HepG2 (cell line): ENCODE results near the gene RAC3. TPM values are rescaled to one million over a fixed set of nuclear protein-coding genes. Genes with fewer than 3 reads are reported as not detected.

Experiments
- ATAC-seq: fragments of 200-7000 bp; cut with Tn5 transposase; 3 replicates; pipeline ENCODE4 v1.9.1; 2020; ENCODE audit warnings: mild to moderate bottlenecking, moderate library complexity
- BruUV-seq: library from RNA; stranded (reverse); fragments of 400-500 nt; replicated peaks from 2 replicates; lab custom pipeline; 2021; lab: Mats Ljungman, UMichigan
- CTCF ChIA-PET: fragments of 300-600 bp; formaldehyde crosslinking; extraction: SDS; loops from one replicate; lab custom pipeline; 2021; ENCODE audit warnings: low total read pairs, inconsistent platforms, low intra/inter-chr PET ratio; lab: Yijun Ruan, JAX
- POLR2A ChIA-PET: fragments of 350-600 bp; sonication (Branson Sonifier 250); formaldehyde crosslinking; loops from one replicate; lab custom pipeline; 2020; ENCODE audit warnings: antibody characterized with exemption, inconsistent platforms; lab: Yijun Ruan, JAX
- DNase-seq: peaks from one replicate; pipeline ENCODE4 v3.0.0-alpha.2; 2015; ENCODE audit warnings: low spot score
- FAIRE-seq: peaks from 3 replicates; lab custom pipeline; 2011; peaks lifted over from hg19 to GRCh38; lab: Jason Lieb, UNC
- H2AFZ ChIP-seq: one replicate; pipeline ENCODE4 v1.6.1; 2011; ENCODE audit warnings: low read length, inconsistent platforms
- H3K27ac ChIP-seq: fragments of 300-600 bp; 3 replicates; pipeline ENCODE4 v1.8.0; 2011; ENCODE audit warnings: mixed run types, mild to moderate bottlenecking, mixed read lengths, low read length, inconsistent platforms; ENCODE audit not compliant: insufficient read depth; ENCODE audit errors: extremely low read length
- H3K27me3 ChIP-seq, 2 experiments: fragments of 200-600 bp in 1 of 2; 2 replicates in 1 of 2; 3 replicates in 1 of 2; pipeline versions ENCODE4 v1.6.0 to v1.8.0; 2011; ENCODE audit warnings: low read length in 2 of 2, mild to moderate bottlenecking in 2 of 2, moderate library complexity in 2 of 2, inconsistent platforms in 1 of 2; ENCODE audit not compliant: insufficient read depth in 2 of 2, control insufficient read depth in 1 of 2
- H3K36me3 ChIP-seq, 2 experiments: fragments of 200-600 bp in 1 of 2; replicated peaks in 1 of 2; 2 replicates in 1 of 2; 3 replicates in 1 of 2; pipeline versions ENCODE4 v1.5.1 to v1.8.0; 2011; ENCODE audit warnings: low read length in 2 of 2, inconsistent platforms in 1 of 2; ENCODE audit not compliant: insufficient read depth in 2 of 2, control insufficient read depth in 1 of 2
- H3K4me1 ChIP-seq: 2 replicates; pipeline ENCODE4 v1.5.1; 2012; ENCODE audit warnings: low read length, inconsistent platforms; ENCODE audit not compliant: insufficient read depth
- H3K4me2 ChIP-seq: 2 replicates; pipeline ENCODE4 v1.6.0; 2011; ENCODE audit warnings: low read depth, low read length, inconsistent platforms
- H3K4me3 ChIP-seq, 3 experiments: fragments of 200-600 bp in 1 of 3; sonication (generic), shearing (Covaris generic) in 1 of 3; replicated peaks in 1 of 3; 2 replicates each; pipeline ENCODE4 v1.5.1; 2011 to 2016; ENCODE audit warnings: low read length in 3 of 3, inconsistent platforms in 2 of 3, low read depth in 2 of 3, mild to moderate bottlenecking in 2 of 3, control low read depth in 1 of 3, mixed read lengths in 1 of 3; ENCODE audit not compliant: insufficient read depth in 1 of 3
- H3K79me2 ChIP-seq: one replicate; pipeline ENCODE4 v1.6.1; 2011; ENCODE audit warnings: low read length, inconsistent platforms; ENCODE audit not compliant: insufficient read depth
- H3K9ac ChIP-seq: 2 replicates; pipeline ENCODE4 v1.6.0; 2011; ENCODE audit warnings: mild to moderate bottlenecking, low read depth, low read length, inconsistent platforms; ENCODE audit not compliant: insufficient read depth
- H3K9me3 ChIP-seq: 2 replicates; pipeline ENCODE4 v1.5.1; 2012; ENCODE audit warnings: mild to moderate bottlenecking, low read length
- H4K20me1 ChIP-seq: 2 replicates; pipeline ENCODE4 v1.6.0; 2011; ENCODE audit warnings: inconsistent platforms, mild to moderate bottlenecking, low read length, moderate library complexity; ENCODE audit not compliant: insufficient read depth
- CCDC6 ChIP-seq: sonication (generic); formaldehyde crosslinking; IDR thresholded peaks from 2 replicates; pipeline ENCODE4 v1.8.1; 2022; ENCODE audit warnings: mild to moderate bottlenecking, missing genetic modification reagents, moderate library complexity
- GMEB2 ChIP-seq: IDR thresholded peaks from 2 replicates; pipeline ENCODE4 v1.6.1; 2016; ENCODE audit warnings: missing biosample characterization, missing genetic modification reagents, low read depth
- JUND ChIP-seq: sonication (generic); formaldehyde crosslinking; IDR thresholded peaks from 2 replicates; pipeline ENCODE4 v1.8.0; 2022; ENCODE audit warnings: mild to moderate bottlenecking, missing genetic modification reagents
- KLF16 ChIP-seq, 2 experiments: sonication (generic) in 1 of 2; formaldehyde crosslinking in 1 of 2; IDR thresholded peaks; 2 replicates each; pipeline versions ENCODE4 v1.6.1 to v1.8.0; 2016 to 2023; ENCODE audit warnings: missing genetic modification reagents in 2 of 2, missing compliant biosample characterization in 1 of 2
- MATR3 ChIP-seq: sonication (generic); formaldehyde crosslinking; IDR thresholded peaks from 2 replicates; pipeline ENCODE4 v1.4.0; 2020; ENCODE audit warnings: missing genetic modification reagents
- MBD4 ChIP-seq: IDR thresholded peaks from 2 replicates; pipeline ENCODE4 v1.6.1; 2012; ENCODE audit warnings: low read length, inconsistent platforms, borderline replicate concordance
- NFE2L2 ChIP-seq: fragments of 150-350 bp; IDR thresholded peaks from 2 replicates; pipeline ENCODE4 v1.6.1; 2014; ENCODE audit warnings: low read length
- NFKBIZ ChIP-seq: IDR thresholded peaks from 2 replicates; pipeline ENCODE4 v1.6.1; 2018; ENCODE audit warnings: missing genetic modification reagents, missing compliant biosample characterization
- NRL ChIP-seq: sonication (generic); formaldehyde crosslinking; IDR thresholded peaks from 2 replicates; pipeline ENCODE4 v1.5.0; 2020; ENCODE audit warnings: missing genetic modification reagents, mild to moderate bottlenecking, moderate library complexity, borderline replicate concordance
- POLR2A ChIP-seq, 2 experiments: IDR thresholded peaks; 2 replicates each; pipeline ENCODE4 v1.6.1; 2011; ENCODE audit warnings: low read depth in 2 of 2, low read length in 2 of 2, mild to moderate bottlenecking in 1 of 2, moderate library complexity in 1 of 2; ENCODE audit not compliant: insufficient read depth in 1 of 2
- PRMT3 ChIP-seq: sonication (generic); formaldehyde crosslinking; IDR thresholded peaks from 2 replicates; pipeline ENCODE4 v1.8.1; 2022; ENCODE audit warnings: low read depth, mild to moderate bottlenecking, moderate library complexity, missing genetic modification reagents, borderline replicate concordance
- RARG ChIP-seq: sonication (generic); formaldehyde crosslinking; IDR thresholded peaks from 2 replicates; pipeline ENCODE4 v1.4.0; 2020; ENCODE audit warnings: low read depth, mild to moderate bottlenecking, missing genetic modification reagents
- SIN3B ChIP-seq: fragments of 150-350 bp; IDR thresholded peaks from 2 replicates; pipeline ENCODE4 v1.6.1; 2014; ENCODE audit warnings: low read length
- SOX5 ChIP-seq: IDR thresholded peaks from 2 replicates; pipeline ENCODE4 v1.6.1; 2016; ENCODE audit warnings: borderline replicate concordance
- SPEN ChIP-seq: sonication (generic); formaldehyde crosslinking; IDR thresholded peaks from 2 replicates; pipeline ENCODE4 v1.5.1; 2020; ENCODE audit warnings: low read depth, mild to moderate bottlenecking, missing genetic modification reagents
- SRSF4 ChIP-seq: fragments of 200-400 bp; formaldehyde crosslinking; IDR thresholded peaks from one replicate; pipeline ENCODE4 v1.6.1; 2018; ENCODE audit warnings: mild to moderate bottlenecking, low read depth, low read length, moderate library complexity; ENCODE audit not compliant: poor library complexity, severe bottlenecking
- ZNF180 ChIP-seq: sonication (generic); formaldehyde crosslinking; IDR thresholded peaks from 2 replicates; pipeline ENCODE4 v1.4.0; 2020; ENCODE audit warnings: low read depth, missing genetic modification reagents, borderline replicate concordance
- ZNF30 ChIP-seq: sonication (generic); formaldehyde crosslinking; IDR thresholded peaks from 2 replicates; pipeline ENCODE4 v1.5.0; 2020; ENCODE audit warnings: mild to moderate bottlenecking, missing genetic modification reagents
- ZNF317 ChIP-seq: sonication (generic); formaldehyde crosslinking; IDR thresholded peaks from 2 replicates; pipeline ENCODE4 v1.5.0; 2020; ENCODE audit warnings: mild to moderate bottlenecking, missing genetic modification reagents
- ZNF362 ChIP-seq: sonication (generic); formaldehyde crosslinking; IDR thresholded peaks from 2 replicates; pipeline ENCODE4 v1.4.0; 2020; ENCODE audit warnings: missing genetic modification reagents, mild to moderate bottlenecking, borderline replicate concordance
- ZNF713 ChIP-seq: sonication (generic); formaldehyde crosslinking; IDR thresholded peaks from 2 replicates; pipeline ENCODE4 v1.4.0; 2020; ENCODE audit warnings: mild to moderate bottlenecking, missing genetic modification reagents
- ZNF784 ChIP-seq: sonication (generic); formaldehyde crosslinking; IDR thresholded peaks from 2 replicates; pipeline ENCODE4 v1.5.1; 2020; ENCODE audit warnings: missing genetic modification reagents, mild to moderate bottlenecking, borderline replicate concordance
- ZSCAN20 ChIP-seq: sonication (generic); formaldehyde crosslinking; IDR thresholded peaks from 2 replicates; pipeline ENCODE4 v1.4.0; 2020; ENCODE audit warnings: missing genetic modification reagents, mild to moderate bottlenecking, borderline replicate concordance
- WGBS: methylation state at CpG from one replicate; pipeline ENCODE4 v1.1.6; 2017; ENCODE audit warnings: low lambda C conversion rate; 5-methylcytosine and 5-hydroxymethylcytosine counted together
- in situ Hi-C: cut with HindIII; loops from 2 replicates; pipeline ENCODE4 v1.10.0; 2017; ENCODE audit warnings: low pct_unique_long_range_greater_than_20kb; ENCODE audit not compliant: extremely low pct_ligation_motif_present
- intact Hi-C: fragments of 100-400 bp; cut with micrococcal nuclease; formaldehyde crosslinking; loops from one replicate; pipeline ENCODE4 v1.10.0; 2022; ENCODE audit not compliant: unreplicated experiment
- polyA plus RNA-seq, 8 experiments: library from polyadenylated mRNA; depleted of rRNA in 3 of 8; stranded (reverse) in 7 of 8; unstranded in 1 of 8; fragments of >200 nt; fragmentation: Illumina TruSeq in 4 of 8; extraction: Trizol in 4 of 8; gene quantifications; 2 replicates each; pipeline versions ENCODE4 v1.2.1 to v1.2.3, GENCODE V29; 2011 to 2016; ENCODE audit warnings: low read depth in 4 of 8, missing spikeins in 1 of 8, mixed read lengths in 1 of 8; ENCODE audit not compliant: insufficient read depth in 1 of 8
- total RNA-seq, 5 experiments: library from RNA; depleted of rRNA; stranded (reverse); fragments of >200 nt; fragmentation: Illumina TruSeq; extraction: Trizol; gene quantifications; 2 replicates each; pipeline ENCODE4 v1.2.3, GENCODE V29; 2016; ENCODE audit warnings: low read depth in 1 of 5

Gene RAC3
- total and polyA plus RNA-seq, 2 of the 13 experiments (the other 11 are each of a cell fraction or from before 2014, with no cell fraction given): 10.5 to 21.3 TPM

GRCh38 chr17:82080789-82081464, 49.4 kb downstream of the RAC3 start (continued):
- TF ChIP-seq MBD4 (no peak), PRMT3 (CRISPR knock-in tag) (no peak), GMEB2 (CRISPR knock-in tag) (no peak), SIN3B (no peak), ZNF362 (CRISPR knock-in tag) (no peak), MATR3 (CRISPR knock-in tag) (no peak), ZSCAN20 (no peak), ZNF180 (CRISPR knock-in tag) (no peak), SPEN (CRISPR knock-in tag) (no peak)

- Histone ChIP-seq H3K27me3 (no peaks in the 10 kb centered on the region), H3K4me3 (no peak overlapping the region), H3K36me3 (peaks cover 67 to 80% of the 10 kb centered on the region in 2 experiments), H3K9ac (no peak overlapping the region), H4K20me1 (peaks cover 53% of the 10 kb centered on the region), H3K79me2 (no peaks in the 10 kb centered on the region), H2AFZ (no peak overlapping the region), H3K27ac (no peak overlapping the region), H3K4me1 (no peaks in the 10 kb centered on the region), H3K9me3 (no peaks in the 10 kb centered on the region), H3K4me2 (no peak overlapping the region)
- in situ Hi-C loops (no loop called here), intact Hi-C loops (no loop called here)
- ChIA-PET CTCF (no interaction called here), POLR2A (interaction anchor here (1.2 kb wide), 1 partner anchor 18 kb away, joined by 3 read pairs; no protein-coding TSS in a partner anchor)
- FAIRE-seq (no peak), ATAC-seq (no peak), DNase-seq (no peak)
- no TSS peak for BruUV-seq
- 96% methylated on average over 18 of the region's 20 CpGs for WGBS
- TF ChIP-seq KLF16 (CRISPR knock-in tag; IDR thresholded peaks at IDR 0.05): no peak
- no peak for TF ChIP-seq RARG (CRISPR knock-in tag)
- TF ChIP-seq ZNF713 (CRISPR knock-in tag): no peak
- no peak for TF ChIP-seq ZNF317 (CRISPR knock-in tag)
- no peak for TF ChIP-seq SOX5 (CRISPR knock-in tag)
- TF ChIP-seq CCDC6: no peak
- TF ChIP-seq JUND: no peak
- 0 out of 4 replicates have a peak, but pooled peaks have one; percentile 9 to 12 for TF ChIP-seq POLR2A (IDR thresholded peaks at IDR 0.05; ENCODE audit: insufficient read depth in 1 of 2, low read depth in 2 of 2, low read length in 2 of 2)
- no peak for TF ChIP-seq NFE2L2
- no peak for TF ChIP-seq NRL (CRISPR knock-in tag)
- peak; percentile 37 for TF ChIP-seq SRSF4
- TF ChIP-seq ZNF30: 0 out of 2 replicates have a peak, but pooled peaks have one; percentile 51
- no peak for TF ChIP-seq NFKBIZ
- no peak for TF ChIP-seq ZNF784 (CRISPR knock-in tag)
Observed at GRCh38 chr17:82081546-82081945, 50.1 kb downstream of the RAC3 start.
